Measurements from ENCODE around the gene WDFY2. TPM values are rescaled to one million over a fixed set of nuclear protein-coding genes. Genes with fewer than 3 reads are reported as not detected.

The WDFY2 gene
- total and polyA plus RNA-seq, 2 of the 13 experiments (the other 11 are each of a cell fraction or from before 2014, with no cell fraction given): 22.6 to 27.0 TPM

- TF ChIP-seq ZBTB49 (CRISPR knock-in tag; IDR thresholded peaks at IDR 0.05; ENCODE audit: borderline replicate concordance) (no peak), NBN (conservative IDR thresholded peaks at IDR 0.05) (no peak), GPBP1L1 (CRISPR knock-in tag; IDR thresholded peaks at IDR 0.05) (no peak), SP5 (CRISPR knock-in tag; IDR thresholded peaks at IDR 0.05; ENCODE audit: borderline replicate concordance, low read depth) (peak; percentile 60; the same call in 1 of the 2 replicates), NR2F1 (CRISPR knock-in tag; IDR thresholded peaks at IDR 0.05) (peak in 1 of 2 experiments; percentile 83; a peak in 2 of 4 replicates), CBX1 (IDR thresholded peaks at IDR 0.05; ENCODE audit: low read depth) (no peak), CREB3 (CRISPR knock-in tag; IDR thresholded peaks at IDR 0.05) (no peak), ZNF616 (CRISPR knock-in tag; IDR thresholded peaks at IDR 0.05; ENCODE audit: low read depth) (no peak), TRIM24 (CRISPR knock-in tag; IDR thresholded peaks at IDR 0.05) (no peak), RFXAP (CRISPR knock-in tag; IDR thresholded peaks at IDR 0.05; ENCODE audit: borderline replicate concordance) (no peak), MBD4 (IDR thresholded peaks at IDR 0.05; ENCODE audit: borderline replicate concordance, low read length) (peak; percentile 72; the same call in 1 of the 2 replicates), CCAR2 (optimal IDR thresholded peaks at IDR 0.05; ENCODE audit: low read depth, low read length) (no peak), ZZZ3 (CRISPR knock-in tag; IDR thresholded peaks at IDR 0.05; ENCODE audit: borderline replicate concordance) (no peak), ZNF660 (CRISPR knock-in tag; IDR thresholded peaks at IDR 0.05; ENCODE audit: borderline replicate concordance, low read depth) (no peak), SALL2 (CRISPR knock-in tag; IDR thresholded peaks at IDR 0.05) (peak; percentile 68; the same call in 1 of the 2 replicates), TEAD2 (CRISPR knock-in tag; IDR thresholded peaks at IDR 0.05) (no peak), PATZ1 (CRISPR knock-in tag; IDR thresholded peaks at IDR 0.05) (peak; percentile 52), ZNF761 (CRISPR knock-in tag; conservative IDR thresholded peaks at IDR 0.05) (peak; percentile 47; the same call in 1 of the 2 replicates), TEAD3 (CRISPR knock-in tag; optimal IDR thresholded peaks at IDR 0.05; ENCODE audit: borderline replicate concordance) (peak; percentile 88), AGO2 (optimal IDR thresholded peaks at IDR 0.05; ENCODE audit: low read depth, low read length) (no peak), NCOA1 (CRISPR knock-in tag; IDR thresholded peaks at IDR 0.05) (no peak), ZNF839 (CRISPR knock-in tag; IDR thresholded peaks at IDR 0.05; ENCODE audit: borderline replicate concordance) (no peak), ZNF879 (CRISPR knock-in tag; IDR thresholded peaks at IDR 0.05) (no peak), KLF15 (CRISPR knock-in tag; IDR thresholded peaks at IDR 0.05; ENCODE audit: borderline replicate concordance) (no peak), HES4 (CRISPR knock-in tag; IDR thresholded peaks at IDR 0.05; ENCODE audit: borderline replicate concordance) (no peak), SAP130 (CRISPR knock-in tag; IDR thresholded peaks at IDR 0.05; ENCODE audit: low read depth) (peak; percentile 91)
Measured at GRCh38 chr13:51636349-51636890, 52.2 kb downstream of the WDFY2 start (continued).

All from HepG2 (cell line).